Activated T-helper 1 cell treated with anti-CD3 and anti-CD28 coated beads, Interleukin-12 subunit alpha, Interleukin-12 subunit beta, Interleukin-2, Interleukin-4 antibody, amounts not matched to agents 30 ng/mL and 10 ng/mL and 1 ng/mL, durations not matched to agents 14 hours and 24 hours and 36 hours (primary cell): Measurements from ENCODE around the gene GPR155. TPM values are rescaled to one million over a fixed set of nuclear protein-coding genes. Genes with fewer than 3 reads are reported as not detected.

Experiments used
- DNase-seq: peaks from one replicate; pipeline ENCODE4 v3.0.0; 2021; ENCODE audit warnings: low spot score
- H3K27ac Mint-ChIP-seq: one replicate; pipeline ENCODE4 v1.8.0; 2021; ENCODE audit warnings: mild to moderate bottlenecking, mixed read lengths
- H3K27me3 Mint-ChIP-seq: one replicate; pipeline ENCODE4 v1.8.0; 2022; ENCODE audit warnings: mild to moderate bottlenecking, moderate library complexity, mixed read lengths; ENCODE audit not compliant: insufficient read depth
- H3K36me3 Mint-ChIP-seq: one replicate; pipeline ENCODE4 v1.8.0; 2021; ENCODE audit warnings: low read depth, mixed read lengths
- H3K4me1 Mint-ChIP-seq: one replicate; pipeline ENCODE4 v1.8.0; 2021; ENCODE audit warnings: low read depth, mixed read lengths
- H3K4me3 Mint-ChIP-seq: one replicate; pipeline ENCODE4 v1.8.0; 2021; ENCODE audit warnings: mild to moderate bottlenecking, moderate library complexity, mixed read lengths
- H3K9me3 Mint-ChIP-seq: one replicate; pipeline ENCODE4 v1.8.0; 2021; ENCODE audit warnings: mixed read lengths
- intact Hi-C: fragments of 100-400 bp; cut with micrococcal nuclease; formaldehyde crosslinking; loops from one replicate; pipeline ENCODE4 v1.15.1; 2024
- total RNA-seq: library from RNA; stranded (reverse); gene quantifications from 2 replicates; pipeline ENCODE4 v1.2.3, GENCODE V29; 2022

Gene GPR155, protein sequence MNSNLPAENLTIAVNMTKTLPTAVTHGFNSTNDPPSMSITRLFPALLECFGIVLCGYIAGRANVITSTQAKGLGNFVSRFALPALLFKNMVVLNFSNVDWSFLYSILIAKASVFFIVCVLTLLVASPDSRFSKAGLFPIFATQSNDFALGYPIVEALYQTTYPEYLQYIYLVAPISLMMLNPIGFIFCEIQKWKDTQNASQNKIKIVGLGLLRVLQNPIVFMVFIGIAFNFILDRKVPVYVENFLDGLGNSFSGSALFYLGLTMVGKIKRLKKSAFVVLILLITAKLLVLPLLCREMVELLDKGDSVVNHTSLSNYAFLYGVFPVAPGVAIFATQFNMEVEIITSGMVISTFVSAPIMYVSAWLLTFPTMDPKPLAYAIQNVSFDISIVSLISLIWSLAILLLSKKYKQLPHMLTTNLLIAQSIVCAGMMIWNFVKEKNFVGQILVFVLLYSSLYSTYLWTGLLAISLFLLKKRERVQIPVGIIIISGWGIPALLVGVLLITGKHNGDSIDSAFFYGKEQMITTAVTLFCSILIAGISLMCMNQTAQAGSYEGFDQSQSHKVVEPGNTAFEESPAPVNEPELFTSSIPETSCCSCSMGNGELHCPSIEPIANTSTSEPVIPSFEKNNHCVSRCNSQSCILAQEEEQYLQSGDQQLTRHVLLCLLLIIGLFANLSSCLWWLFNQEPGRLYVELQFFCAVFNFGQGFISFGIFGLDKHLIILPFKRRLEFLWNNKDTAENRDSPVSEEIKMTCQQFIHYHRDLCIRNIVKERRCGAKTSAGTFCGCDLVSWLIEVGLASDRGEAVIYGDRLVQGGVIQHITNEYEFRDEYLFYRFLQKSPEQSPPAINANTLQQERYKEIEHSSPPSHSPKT
- total RNA-seq = 2.7 and 2.9 TPM in 2 replicates

DNA sequence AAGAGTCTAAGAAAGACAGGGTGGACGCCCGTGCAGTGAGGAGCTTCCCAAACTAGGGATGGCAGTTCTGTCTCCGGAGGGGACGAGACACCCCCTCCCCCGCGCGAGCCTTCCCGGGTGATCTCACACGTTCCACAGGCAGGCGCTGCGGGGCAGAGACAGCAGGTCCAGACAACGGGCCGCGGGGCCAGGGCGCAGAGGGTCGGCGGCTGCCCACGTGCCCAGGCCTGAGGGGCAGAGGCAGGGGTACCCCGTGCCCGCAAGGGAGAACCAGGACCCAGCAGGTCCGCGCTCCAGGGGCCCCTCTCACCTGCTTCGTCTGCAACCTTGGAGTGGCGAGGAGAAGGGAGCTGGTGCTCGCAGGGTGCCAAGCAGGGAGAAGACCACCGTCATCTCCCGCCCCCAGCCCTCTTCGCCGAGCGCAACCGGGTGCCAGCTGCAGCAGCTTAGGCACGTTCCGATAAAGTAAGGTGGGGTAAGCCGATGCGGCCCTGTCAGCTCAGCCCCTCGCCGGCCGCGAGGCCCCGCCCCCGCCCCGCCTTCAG lies at the start of gene GPR155:
TSS of gene GPR155 (minus strand) at position 467 of the 545 bp plus-strand sequence. CDS start 5,073 bp downstream, outside the sequence.
- Mint-ChIP-seq H3K9me3 (peaks cover 3% of the 10 kb centered on the region), H3K27ac (peak within 1 kb of the TSS; percentile 95), H3K4me1 (peaks cover 66% of the 10 kb centered on the region), H3K36me3 (peaks cover 11% of the 10 kb centered on the region), H3K27me3 (no peaks in the 10 kb centered on the region), H3K4me3 (peak within 1 kb of the TSS; percentile 100)
- DNase-seq = peak; percentile 46
- intact Hi-C loops = loop anchor here (1.0 to 10.0 kb wide), 12 partner anchors 36 to 1930 kb away; partner anchors contain the start of genes ATF2, ATP5MC3, CDCA7 and OLA1

DNA sequence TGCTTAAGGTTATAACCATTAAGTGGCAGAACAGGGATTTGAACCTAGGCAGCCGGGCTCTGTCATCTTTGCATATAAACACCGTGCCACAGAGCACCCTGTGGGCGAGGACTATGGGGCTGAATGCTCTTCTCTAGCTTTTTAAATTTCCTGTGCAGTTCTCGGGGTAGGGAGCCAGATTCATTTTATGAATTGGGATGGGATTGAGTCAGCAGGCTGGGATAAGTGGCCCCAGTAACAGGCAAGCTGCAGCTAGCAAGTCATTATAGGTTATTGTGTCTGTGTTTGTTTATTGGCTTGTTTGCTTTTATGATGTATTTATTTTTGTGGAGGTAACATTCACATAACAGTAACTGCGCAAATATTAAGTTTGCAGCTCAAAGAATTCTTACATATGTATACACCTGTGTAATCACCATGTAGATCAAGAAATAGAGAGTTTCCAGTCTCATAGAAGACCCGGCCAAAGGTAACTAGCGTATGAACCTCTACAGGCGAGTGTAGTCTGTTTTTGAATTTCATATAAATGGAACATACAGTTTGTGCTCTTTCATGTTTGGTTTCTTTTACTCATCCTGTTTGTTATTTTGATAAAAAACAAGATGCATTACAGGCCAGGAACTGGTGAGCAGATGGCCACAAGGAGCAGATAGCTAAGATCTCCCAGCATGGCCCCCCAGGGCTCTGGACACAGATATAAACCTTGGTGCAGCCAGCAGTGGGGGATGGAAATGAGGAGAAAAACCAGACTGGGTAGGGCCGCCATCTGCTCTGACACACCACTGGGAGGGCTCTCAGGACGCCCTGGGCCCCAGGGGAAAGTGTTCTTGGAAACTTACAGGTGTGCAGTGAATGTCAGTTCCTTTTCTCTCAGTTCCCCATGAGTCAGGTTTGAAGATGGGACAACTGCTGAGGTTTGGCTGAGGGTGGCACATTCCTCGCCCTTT lies 49.2 kb upstream of the GPR155 start:
- no peak overlapping the region for H3K4me3 Mint-ChIP-seq
- H3K36me3 Mint-ChIP-seq = no peaks in the 10 kb centered on the region
- no peak overlapping the region for H3K27ac Mint-ChIP-seq
- H3K9me3 Mint-ChIP-seq = no peaks in the 10 kb centered on the region
- intact Hi-C loops = no loop called here
- H3K4me1 Mint-ChIP-seq = no peaks in the 10 kb centered on the region
- peaks cover 6% of the 10 kb centered on the region for H3K27me3 Mint-ChIP-seq
- no peak for DNase-seq

DNA sequence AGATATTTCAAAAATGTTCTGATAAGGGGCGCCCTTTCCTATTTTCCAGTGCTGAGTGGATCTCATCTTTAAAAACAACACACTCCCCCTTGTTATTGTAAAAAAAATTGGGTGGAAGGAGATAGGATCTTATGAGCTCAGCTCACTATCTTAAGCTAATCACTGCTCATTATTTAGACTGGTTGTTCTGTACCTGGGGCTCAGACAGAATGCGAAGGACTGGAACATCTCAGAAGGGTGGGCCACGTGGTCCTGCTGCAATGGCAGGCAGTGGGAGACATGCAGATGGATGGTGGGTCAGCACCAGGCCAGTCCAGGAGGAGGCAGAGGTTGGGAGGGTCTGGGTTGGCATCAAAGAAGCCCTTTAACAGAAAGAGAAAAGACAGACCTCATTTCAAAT lies 48.3 kb upstream of the GPR155 start:
- Mint-ChIP-seq H3K27me3 (peaks cover 7% of the 10 kb centered on the region), H3K4me3 (no peak overlapping the region), H3K36me3 (no peaks in the 10 kb centered on the region), H3K4me1 (no peaks in the 10 kb centered on the region), H3K27ac (no peak overlapping the region), H3K9me3 (no peaks in the 10 kb centered on the region)
- DNase-seq = no peak
- intact Hi-C loops = no loop called here

DNA sequence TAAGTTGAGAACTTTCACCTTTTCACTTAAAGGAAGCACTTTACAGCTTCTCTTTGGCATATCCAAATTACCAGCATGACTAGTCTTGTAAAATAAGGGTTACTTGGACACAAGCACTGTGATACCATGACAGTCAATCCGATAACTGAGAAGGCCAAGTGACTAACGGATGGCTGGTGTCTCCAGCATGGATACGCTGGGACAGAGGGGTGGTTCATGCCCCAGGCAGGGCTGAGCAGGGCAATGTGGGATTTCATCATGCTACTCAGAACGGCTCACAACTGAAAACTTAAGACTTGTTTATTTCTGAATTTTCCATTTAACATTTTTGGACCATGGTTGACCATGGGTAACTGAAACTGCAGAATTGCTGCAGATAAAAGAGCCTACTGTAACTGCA lies 43.1 kb upstream of the GPR155 start:
- intact Hi-C loops = no loop called here
- no peak for DNase-seq
- H3K4me1 Mint-ChIP-seq = peaks cover under 1% of the 10 kb centered on the region
- peaks cover 4% of the 10 kb centered on the region for H3K9me3 Mint-ChIP-seq
- no peak overlapping the region for H3K27ac Mint-ChIP-seq
- no peak overlapping the region for H3K4me3 Mint-ChIP-seq
- no peaks in the 10 kb centered on the region for H3K36me3 Mint-ChIP-seq
- peaks cover 7% of the 10 kb centered on the region for H3K27me3 Mint-ChIP-seq

DNA sequence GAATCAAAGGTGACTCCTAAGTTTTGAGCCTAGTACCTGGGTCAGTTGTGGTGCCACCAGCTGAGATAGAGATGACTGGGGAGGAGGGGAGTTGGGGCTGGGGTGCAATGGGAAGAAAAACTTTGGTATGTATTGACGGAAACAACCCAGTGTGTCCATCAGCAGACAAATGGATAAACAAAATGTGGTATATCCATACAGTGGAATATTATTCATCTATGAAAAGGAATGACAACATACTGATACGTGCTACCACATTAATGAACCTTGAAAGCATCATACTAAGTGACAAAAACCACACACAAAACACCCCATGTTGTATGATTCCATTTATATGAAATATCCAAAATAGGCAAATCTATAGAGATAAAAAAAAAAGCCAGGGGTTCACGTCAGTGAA lies 41.1 kb upstream of the GPR155 start:
- Mint-ChIP-seq H3K27me3 (peaks cover 7% of the 10 kb centered on the region), H3K4me3 (no peak overlapping the region), H3K4me1 (peaks cover 18% of the 10 kb centered on the region), H3K9me3 (peaks cover 4% of the 10 kb centered on the region), H3K36me3 (no peaks in the 10 kb centered on the region), H3K27ac (no peak overlapping the region)
- no peak for DNase-seq
- intact Hi-C loops = no loop called here

DNA sequence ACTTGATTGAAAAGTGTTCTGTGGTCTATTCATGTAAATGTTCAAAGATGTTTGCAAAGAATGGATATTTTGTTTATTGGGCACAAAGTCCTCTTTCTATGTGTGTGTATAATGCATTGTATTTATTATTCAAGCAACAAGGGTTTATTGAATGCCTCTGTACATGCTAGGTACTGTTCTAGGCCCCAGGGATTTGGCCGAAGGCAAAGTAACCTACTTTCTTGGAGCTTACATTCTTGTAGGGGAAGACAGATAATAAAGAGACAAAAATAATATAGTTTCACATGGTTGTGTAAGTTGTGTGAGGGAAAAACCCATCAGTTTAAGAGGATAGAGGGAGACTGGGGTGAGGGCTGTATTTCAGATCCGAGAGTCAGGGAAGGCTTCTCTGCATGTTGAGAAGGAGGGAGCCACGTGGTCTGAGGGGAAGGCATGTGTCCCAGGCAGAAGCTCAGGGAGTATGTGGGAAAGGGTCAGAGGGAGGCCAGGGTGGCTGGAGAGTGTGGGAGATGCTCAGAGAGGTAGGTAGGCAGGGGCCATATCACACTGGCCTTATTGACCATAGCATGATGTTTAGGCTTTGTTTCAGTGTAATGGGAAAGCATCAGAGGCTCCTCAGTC lies 40.4 kb upstream of the GPR155 start:
- H3K4me1 Mint-ChIP-seq = peaks cover 18% of the 10 kb centered on the region
- H3K4me3 Mint-ChIP-seq = no peak overlapping the region
- H3K36me3 Mint-ChIP-seq = no peaks in the 10 kb centered on the region

DNA sequence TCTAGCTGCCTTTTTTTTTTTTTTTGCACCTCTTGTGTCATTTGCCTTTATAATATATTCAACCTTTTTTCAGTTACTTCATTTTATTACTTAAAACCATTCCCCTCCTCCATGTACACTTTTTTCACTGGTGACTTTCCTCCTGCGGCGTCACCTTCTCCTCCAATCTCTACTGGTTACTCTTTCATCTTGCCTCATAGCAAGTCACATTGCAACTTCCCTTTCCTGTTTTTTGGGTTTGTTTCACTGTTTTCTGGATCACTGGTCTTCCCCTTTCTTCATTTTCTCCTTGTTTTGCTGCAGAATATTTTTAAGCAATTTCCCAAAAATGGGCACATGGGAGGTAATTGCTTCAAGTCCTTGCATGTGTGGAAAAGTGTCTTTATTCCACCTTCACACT lies 37.7 kb upstream of the GPR155 start:
- H3K4me3 Mint-ChIP-seq = no peak overlapping the region
- peaks cover 4% of the 10 kb centered on the region for H3K9me3 Mint-ChIP-seq
- intact Hi-C loops = no loop called here
- no peak overlapping the region for H3K27ac Mint-ChIP-seq
- DNase-seq = no peak
- H3K4me1 Mint-ChIP-seq = peaks cover 18% of the 10 kb centered on the region
- no peaks in the 10 kb centered on the region for H3K36me3 Mint-ChIP-seq
- peaks cover 5% of the 10 kb centered on the region for H3K27me3 Mint-ChIP-seq

More for the DNA sequence above, 40.4 kb upstream of the GPR155 start:
- Mint-ChIP-seq H3K27ac (no peak overlapping the region), H3K9me3 (peaks cover 4% of the 10 kb centered on the region), H3K27me3 (peaks cover 7% of the 10 kb centered on the region)
- no peak for DNase-seq
- intact Hi-C loops = no loop called here

DNA sequence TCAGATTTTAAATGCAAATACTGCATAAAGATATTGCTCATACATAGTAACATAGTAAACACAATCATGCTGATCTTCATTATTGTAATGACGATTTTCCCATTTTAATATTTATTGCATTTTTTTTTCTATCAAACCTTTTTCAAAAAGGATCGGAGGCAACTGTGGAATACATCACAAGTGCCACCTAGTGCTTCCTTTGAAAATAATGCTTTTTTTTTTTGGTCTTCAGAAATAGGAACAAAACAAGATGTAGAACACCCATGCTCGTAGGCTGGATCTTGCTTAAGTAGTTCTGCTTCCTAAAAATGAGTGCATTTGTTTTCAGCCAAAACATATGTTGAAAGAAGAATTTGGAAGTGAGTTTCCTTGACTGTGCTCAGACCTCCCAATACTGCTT lies 35.7 kb upstream of the GPR155 start:
- H3K36me3 Mint-ChIP-seq = no peaks in the 10 kb centered on the region
- H3K27me3 Mint-ChIP-seq = peaks cover 2% of the 10 kb centered on the region
- no peak overlapping the region for H3K27ac Mint-ChIP-seq
- peaks cover 2% of the 10 kb centered on the region for H3K9me3 Mint-ChIP-seq
- DNase-seq = no peak
- intact Hi-C loops = loop anchor here (1.0 to 2.0 kb wide), 3 partner anchors 24 to 60 kb away; partner anchors contain the start of gene GPR155
- peaks cover 18% of the 10 kb centered on the region for H3K4me1 Mint-ChIP-seq
- no peak overlapping the region for H3K4me3 Mint-ChIP-seq

DNA sequence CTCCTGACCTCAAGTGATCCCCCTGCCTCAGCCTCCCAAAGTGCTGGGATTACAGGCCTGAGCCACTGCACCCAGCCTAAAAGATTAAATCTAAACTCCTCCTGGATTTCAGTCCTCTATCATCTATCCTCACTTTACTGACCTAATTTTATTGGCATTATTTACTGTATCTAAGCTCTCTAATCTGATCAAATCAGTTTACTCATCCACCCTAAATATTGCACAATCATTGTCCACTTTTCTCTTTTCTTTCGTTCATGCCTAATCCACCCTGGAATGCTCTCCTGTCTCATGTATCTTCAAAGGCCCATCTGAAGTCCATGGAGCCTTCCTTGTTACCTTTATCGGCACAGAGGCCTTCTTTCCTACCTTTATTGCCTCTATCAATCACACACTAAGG lies 31.6 kb upstream of the GPR155 start:
- no peak for DNase-seq
- intact Hi-C loops = no loop called here
- peaks cover 11% of the 10 kb centered on the region for H3K4me1 Mint-ChIP-seq
- no peak overlapping the region for H3K27ac Mint-ChIP-seq
- H3K36me3 Mint-ChIP-seq = peaks cover 2% of the 10 kb centered on the region
- peaks cover 8% of the 10 kb centered on the region for H3K9me3 Mint-ChIP-seq
- H3K27me3 Mint-ChIP-seq = peaks cover 4% of the 10 kb centered on the region
- H3K4me3 Mint-ChIP-seq = no peak overlapping the region

DNA sequence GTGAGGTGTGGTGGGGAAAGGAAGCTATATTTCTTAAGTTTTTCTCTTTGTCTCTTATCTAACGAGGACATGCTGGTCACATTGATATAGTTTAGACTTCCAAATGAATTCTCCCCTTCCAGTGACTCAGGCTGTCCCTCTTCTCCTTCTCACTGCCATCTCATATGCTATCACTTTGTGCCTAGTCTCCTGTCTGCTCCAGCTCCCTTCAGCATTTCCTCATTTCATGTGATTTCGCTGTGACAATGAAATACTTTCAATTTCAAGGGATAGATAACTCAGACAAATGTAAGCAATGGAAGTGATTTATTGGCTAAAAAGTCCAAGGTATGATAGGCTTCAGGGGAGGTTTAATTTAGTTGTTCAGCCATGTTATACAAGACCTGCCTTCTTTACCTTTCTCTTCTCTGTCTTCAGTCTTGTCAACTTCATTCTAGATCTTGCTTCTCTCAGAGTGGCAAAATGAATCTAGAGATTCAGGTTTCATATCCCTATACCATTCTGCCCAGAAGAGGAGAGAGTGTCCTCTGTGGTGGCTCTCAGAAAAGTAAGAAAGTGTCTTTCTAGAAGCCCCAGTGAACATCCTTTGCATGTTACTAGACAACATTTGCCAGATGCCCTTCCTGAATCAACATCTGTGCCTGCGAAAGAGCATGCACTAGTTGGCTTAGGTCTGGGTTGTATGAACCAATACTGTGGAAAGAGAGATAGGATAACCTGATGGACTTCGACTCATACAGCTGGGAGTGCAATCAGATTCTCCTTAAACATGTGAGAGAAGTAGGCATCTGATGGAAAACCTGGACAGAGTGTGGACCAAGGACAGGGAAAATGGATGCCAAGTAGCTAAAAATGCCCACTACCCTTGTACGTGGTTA lies 29.9 kb upstream of the GPR155 start:
- H3K4me3 Mint-ChIP-seq = no peak overlapping the region
- H3K36me3 Mint-ChIP-seq = peaks cover 5% of the 10 kb centered on the region
- H3K9me3 Mint-ChIP-seq = peaks cover 22% of the 10 kb centered on the region
- H3K27ac Mint-ChIP-seq = no peak overlapping the region
- no peak for DNase-seq
- intact Hi-C loops = no loop called here
- H3K27me3 Mint-ChIP-seq = peaks cover 4% of the 10 kb centered on the region
- peaks cover 13% of the 10 kb centered on the region for H3K4me1 Mint-ChIP-seq

DNA sequence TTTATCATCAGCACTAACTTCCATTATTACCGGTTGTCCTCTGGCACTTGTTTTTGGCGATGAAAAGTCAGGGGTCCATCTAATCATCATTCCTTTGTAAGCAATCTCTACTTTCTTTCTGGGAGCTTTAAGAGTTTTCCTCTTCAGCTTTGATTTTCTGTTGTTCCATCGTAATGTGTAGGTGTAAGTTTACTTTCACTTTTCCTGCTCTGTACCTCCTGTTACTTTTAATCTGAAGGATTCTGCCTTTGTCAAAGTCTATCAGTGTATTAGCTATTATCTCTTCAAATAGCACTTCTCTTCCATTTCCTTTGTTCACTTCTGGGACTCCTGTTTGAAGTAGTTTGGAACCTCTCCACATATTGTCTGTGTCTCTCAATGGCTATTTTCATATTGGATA lies 25.5 kb upstream of the GPR155 start:
- Mint-ChIP-seq H3K27me3 (peaks cover 3% of the 10 kb centered on the region), H3K9me3 (peaks cover 50% of the 10 kb centered on the region), H3K27ac (no peak overlapping the region), H3K36me3 (peaks cover 21% of the 10 kb centered on the region), H3K4me1 (peaks cover 13% of the 10 kb centered on the region), H3K4me3 (no peak overlapping the region)
- no peak for DNase-seq
- intact Hi-C loops = no loop called here
